Loucy (cell line): ENCODE measurements around the gene SGK1.

Experiments used
- EZH2phosphoT487 ChIP-seq: fragments of 200-600 bp; IDR thresholded peaks from 2 replicates; pipeline ENCODE4 v1.6.1; 2018; ENCODE audit warnings: antibody characterized with exemption, mild to moderate bottlenecking, moderate library complexity, borderline replicate concordance
- TF ChIP-seq, protein P1 (sequence below): fragments of 200-600 bp; sonication (generic); conservative IDR thresholded peaks from 2 replicates; pipeline ENCODE4 v1.5.1; 2014; ENCODE audit warnings: mild to moderate bottlenecking, antibody characterized with exemption, low read length

DNA sequence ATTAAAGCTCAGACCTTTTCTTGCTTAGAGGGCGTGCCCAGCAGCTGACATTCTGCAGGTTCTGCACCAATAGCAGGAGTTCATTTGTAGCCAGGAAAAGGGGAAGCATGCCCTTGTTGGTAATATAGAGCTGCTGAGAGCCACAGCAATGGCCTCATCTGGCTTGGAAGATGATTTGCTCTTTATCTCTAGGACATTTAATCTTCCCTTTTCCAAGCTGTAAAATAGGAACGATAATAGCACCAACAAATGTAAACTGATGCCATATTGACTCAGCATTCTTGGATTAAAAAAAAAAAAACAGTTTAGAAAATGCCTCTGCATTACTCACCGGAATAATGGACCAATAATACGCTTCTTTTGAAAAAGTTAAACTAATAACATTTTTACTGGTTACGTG lies 172.1 kb downstream of the SGK1 start:
- TF ChIP-seq, protein P1, sequence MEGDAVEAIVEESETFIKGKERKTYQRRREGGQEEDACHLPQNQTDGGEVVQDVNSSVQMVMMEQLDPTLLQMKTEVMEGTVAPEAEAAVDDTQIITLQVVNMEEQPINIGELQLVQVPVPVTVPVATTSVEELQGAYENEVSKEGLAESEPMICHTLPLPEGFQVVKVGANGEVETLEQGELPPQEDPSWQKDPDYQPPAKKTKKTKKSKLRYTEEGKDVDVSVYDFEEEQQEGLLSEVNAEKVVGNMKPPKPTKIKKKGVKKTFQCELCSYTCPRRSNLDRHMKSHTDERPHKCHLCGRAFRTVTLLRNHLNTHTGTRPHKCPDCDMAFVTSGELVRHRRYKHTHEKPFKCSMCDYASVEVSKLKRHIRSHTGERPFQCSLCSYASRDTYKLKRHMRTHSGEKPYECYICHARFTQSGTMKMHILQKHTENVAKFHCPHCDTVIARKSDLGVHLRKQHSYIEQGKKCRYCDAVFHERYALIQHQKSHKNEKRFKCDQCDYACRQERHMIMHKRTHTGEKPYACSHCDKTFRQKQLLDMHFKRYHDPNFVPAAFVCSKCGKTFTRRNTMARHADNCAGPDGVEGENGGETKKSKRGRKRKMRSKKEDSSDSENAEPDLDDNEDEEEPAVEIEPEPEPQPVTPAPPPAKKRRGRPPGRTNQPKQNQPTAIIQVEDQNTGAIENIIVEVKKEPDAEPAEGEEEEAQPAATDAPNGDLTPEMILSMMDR, result no peak
- TF ChIP-seq EZH2phosphoT487, result no peak
